DMS153 (cell line): ENCODE measurements around the gene CDH13.

ENCODE experiments used
- DNase-seq: peaks from one replicate; lab custom pipeline; 2025; lab: John Stamatoyannopoulos, UW

The CDH13 gene

GRCh38 chr16:83579436-83579835, 952.7 kb downstream of the CDH13 start:
- DNase-seq = no peak

GRCh38 chr16:83581082-83581481, 954.3 kb downstream of the CDH13 start:
- DNase-seq = no peak

DNA sequence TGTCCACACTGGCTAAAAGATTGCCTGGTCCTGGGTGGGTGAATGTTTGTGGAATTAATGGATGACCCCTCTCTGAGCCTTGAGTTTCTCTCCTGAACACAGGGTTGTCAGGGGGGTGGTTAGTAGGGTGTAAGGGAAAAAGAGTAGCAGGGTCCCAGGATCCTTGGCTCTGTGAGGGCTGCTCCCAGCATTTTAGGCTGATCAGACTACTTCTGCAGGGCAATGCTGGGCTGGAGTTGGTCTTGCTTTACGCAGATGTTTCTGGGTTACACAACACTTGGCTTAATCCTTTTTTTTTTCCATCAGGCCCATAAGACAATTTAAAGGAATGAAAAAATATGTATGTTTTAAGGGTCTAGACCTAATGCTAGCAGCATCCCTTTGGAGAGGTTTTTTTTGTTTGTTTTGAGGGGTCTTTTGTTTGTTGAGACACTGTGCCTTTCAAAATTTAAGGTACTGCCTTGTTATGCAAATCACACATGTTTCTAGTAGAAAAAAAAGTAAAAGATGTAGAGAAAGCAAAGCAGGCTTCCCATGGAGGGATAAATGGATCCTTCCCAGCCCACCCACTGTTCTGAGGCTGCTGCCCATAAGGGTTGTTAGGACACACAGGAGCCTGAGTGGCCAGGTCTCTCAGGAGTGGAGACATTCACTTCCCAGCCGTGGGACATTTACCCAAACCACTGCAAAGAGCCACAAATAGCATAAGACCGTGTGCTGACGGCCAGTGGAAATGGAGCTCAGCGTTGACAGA, 955.4 kb downstream of the CDH13 start:
- DNase-seq = no peak

DNA sequence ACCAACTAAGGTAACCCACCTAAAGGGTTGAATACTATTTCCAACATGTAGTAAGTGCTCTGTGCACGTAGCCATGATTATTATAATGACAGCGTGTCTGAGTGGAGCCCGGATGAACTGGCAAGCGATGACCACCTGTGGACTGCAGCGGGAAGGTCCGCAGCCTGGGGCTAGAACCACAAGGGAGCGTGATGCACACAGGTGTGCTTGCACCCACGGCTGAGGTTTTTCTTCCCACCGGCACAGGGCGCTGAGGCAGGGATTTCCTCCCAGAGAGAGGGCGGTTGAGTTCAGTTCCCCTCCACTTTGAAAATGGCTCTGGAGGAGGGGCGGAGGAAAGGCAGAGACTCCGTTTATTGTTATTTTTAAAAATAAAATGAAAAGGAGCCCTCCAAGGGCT, 959.3 kb downstream of the CDH13 start:
- DNase-seq = peak; percentile 65

GRCh38 chr16:83586461-83587200, 959.9 kb downstream of the CDH13 start:
- no peak for DNase-seq

DNA sequence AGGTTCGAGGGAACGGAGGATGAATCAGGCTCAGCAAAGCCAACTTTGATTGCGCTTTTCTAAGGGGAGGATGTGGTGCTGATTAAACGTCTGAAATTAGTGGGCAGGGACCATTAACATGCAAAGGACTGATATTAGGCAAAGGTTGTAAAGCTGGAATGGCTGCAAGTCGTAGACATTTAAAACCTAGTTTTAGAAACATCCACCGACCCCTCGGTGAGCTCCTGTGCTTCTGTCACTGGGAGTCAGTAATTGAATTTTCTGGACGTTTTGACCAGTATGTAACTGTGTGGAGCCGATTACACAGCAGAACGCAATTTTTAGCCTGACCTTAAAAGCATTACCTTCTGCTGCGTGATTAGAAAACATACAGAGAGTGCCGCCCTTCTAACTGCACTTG, 960.4 kb downstream of the CDH13 start:
- DNase-seq = no peak

DNA sequence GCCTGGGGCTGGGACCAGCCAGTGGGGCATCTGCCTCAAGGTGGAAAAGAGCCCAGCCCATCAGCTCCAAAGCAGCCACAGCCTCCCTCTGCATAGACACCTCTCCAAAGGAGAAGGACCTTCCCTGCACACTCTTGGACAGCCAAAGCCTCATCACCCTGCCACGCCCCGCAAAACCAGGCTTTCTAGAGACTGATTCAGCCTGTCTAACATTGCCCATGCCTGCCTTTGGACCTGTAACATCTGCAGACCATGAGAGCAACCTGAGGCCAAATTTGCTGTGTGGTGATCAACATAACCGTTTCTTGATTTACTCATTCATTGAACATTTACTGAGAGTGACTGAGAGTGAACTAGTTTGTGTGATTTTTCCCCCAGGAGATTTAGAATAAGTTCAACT, 961.3 kb downstream of the CDH13 start:
- DNase-seq = no peak

- DNase-seq = no peak
Measured at GRCh38 chr16:83589576-83589975, 962.8 kb downstream of the CDH13 start.

DNA sequence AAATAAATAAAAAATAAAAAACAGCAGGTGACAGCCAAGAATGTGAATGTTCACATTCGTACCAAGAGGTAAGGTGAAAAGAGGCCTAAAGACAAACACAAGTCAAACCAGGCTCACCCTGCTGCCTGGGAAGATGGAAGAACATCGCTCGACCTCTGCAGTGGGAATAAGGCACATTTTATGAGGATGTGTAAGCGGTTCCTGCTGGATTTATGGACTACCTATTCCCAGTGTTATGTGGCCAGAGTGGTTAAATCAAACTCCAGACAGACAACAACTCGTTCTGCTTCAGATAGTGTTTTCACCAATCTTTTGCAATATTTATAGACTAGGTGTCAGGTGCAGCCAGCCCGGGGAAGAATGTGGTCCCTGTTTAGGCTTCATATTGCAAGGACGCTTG, 966.0 kb downstream of the CDH13 start:
- no peak for DNase-seq

DNA sequence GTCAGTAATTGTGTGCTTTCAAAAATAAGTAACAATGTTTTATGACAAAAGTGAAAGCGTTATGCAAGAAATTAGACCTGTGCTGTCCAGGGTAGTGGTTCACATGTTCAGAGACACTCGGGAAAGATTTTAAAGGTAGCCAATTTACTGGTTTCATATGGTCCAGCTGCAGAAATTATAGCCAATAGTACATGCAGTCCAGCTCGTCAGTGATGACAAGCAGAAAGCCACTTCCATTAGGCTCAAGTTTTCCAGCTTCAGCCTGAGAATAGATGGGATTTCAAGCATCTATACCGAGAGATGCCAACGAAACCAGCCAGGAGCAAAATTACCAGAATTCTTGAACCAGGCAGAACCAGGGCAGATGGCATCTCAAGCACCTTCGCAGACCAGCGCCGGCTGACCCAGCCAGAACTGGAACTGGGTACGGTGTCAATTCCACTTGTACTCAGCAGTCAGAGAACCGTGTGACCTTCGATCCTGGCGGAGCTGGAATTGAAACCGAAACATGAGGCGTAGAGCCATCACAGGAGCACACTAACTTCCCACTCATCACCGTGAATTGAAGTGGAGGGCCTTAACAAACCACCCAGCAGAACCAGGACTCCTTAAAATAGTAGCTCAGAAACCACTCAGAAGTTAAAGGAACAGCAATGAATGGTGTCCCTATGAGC, 973.2 kb downstream of the CDH13 start:
- no peak for DNase-seq

- no peak for DNase-seq
Measured at GRCh38 chr16:83602761-83603722, 976.3 kb downstream of the CDH13 start.

DNA sequence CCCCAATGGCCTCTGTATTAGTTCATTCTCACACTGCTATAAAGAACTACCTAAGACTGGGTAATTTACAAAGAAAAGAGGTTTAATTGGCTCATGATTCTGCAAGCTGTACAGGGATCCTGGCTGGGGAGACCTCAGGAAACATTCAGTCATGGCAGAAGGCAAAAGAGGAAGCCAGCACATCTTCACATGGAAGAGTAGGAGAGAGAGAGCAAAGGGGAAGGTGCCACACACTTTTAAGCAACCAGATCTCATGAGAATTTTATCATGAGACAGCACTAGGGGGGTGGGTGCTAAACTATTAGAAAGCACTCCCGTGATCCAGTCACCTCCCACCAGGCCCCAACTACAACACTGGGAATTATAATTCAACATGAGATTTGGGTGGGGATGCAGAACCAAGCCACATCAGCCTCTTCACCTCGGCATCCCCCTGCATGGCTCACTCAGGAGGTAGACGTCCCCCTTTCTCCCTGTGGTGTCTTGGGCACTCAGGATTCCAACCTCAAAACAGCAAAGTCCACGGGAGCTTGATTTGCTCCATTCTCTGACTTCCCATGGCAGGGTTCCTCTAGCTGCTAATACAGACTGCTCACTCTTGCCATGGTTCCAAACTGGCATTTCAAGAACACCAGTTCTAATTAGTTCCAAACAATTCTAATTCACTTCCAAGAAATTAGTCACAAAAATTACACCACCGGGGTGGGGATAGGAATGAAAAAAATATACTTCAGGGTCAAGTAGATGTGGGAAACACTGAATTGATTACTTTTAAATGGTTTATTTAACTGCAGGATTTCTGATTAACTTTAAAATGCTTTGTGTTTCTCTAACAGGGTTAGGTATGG, 977.2 kb downstream of the CDH13 start:
- no peak for DNase-seq

GRCh38 chr16:83606486-83607030, 979.8 kb downstream of the CDH13 start:
- no peak for DNase-seq

DNA sequence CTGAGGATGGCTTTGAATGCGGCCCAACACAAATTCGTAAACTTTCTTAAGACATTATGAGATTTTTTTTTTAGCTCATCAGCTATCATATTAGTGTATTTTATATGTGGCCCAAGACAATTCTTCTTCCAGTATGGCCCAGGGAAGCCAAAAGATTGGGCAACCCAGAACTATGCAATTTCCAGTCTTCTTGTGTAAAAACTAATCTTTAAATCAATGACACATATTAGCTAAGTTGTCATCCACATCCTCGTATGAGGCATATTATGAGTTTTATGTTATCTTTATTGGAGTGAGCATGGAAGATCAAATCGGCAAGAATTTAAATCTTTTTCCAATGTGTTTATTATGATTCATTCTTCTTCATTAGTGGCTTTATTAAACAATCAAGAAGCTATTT, 982.4 kb downstream of the CDH13 start:
- no peak for DNase-seq

DNA sequence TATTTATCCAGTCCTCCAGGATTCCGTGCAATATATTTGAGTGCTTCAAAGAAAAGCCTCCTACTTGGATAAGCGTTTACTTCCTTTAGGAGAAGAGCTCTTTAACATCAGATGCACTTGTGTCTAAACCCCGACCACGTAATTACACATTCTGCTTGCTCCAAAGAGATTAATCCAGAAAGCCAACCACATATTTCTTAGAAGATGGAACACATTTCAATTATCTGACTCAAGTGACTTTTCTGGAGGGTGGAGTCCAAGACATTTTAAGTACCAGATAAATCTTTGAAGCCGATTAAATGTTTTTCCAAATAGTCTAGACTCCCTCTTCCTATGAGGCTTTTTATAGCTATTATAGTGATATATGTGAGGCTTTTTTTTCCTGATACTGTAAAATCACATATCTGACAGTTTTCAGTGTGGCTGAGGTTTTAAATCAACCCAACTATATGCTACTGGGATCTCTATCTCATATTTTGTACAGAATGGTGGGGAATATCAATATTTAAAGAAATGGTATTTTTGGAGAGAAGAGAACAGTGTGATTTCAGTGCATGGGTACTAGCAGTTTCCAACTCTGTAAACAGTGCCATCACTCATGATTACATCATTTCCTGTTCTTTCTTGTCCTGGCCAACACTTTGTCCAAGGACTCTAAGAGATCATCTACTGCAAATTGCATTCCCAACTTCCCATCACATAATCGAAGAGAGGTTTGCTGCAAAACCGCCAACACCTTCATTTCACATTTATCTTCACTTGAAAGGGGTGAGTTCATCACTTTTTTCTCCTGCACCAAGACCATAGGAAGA, 988.6 kb downstream of the CDH13 start:
- DNase-seq = peak; percentile 74

GRCh38 chr16:83615953-83616350, 989.2 kb downstream of the CDH13 start:
- no peak for DNase-seq

DNA sequence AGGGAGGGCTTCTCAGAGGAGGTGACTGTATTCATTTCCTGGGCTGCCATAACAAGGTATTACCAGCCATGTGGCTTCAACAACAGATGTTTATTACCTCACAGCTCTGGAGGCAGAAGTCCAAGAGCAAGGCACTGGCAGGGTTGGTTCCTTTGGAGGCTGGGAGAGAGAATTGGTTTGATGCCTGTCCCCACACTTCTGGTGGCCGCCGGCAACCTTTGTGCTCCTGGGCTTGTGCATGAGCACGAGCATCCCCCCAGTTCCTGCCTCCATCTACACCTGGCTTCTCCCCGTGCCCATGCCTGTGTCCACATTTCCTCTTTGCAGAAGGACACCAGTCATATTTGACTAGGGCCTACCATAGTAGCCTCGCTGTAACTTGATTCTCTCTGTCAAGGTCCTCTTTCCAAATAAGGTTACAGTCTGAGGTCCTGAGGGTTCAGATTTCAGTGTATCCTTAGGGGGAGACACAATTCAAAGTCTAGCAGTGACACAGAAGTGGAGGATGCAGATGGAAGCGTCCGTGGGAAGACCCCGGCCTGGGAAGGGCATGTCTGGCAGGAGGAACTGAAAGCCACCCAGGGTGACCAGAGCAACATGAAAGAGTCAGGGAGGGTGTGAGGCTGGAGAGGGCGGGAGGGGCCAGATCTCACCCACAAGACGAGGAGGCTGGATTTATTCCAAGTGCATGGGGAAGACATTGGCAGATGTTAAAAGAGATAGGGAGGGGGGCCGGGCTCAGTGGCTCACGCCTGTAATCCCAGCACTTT, 992.8 kb downstream of the CDH13 start:
- DNase-seq = peak; percentile 54

DNA sequence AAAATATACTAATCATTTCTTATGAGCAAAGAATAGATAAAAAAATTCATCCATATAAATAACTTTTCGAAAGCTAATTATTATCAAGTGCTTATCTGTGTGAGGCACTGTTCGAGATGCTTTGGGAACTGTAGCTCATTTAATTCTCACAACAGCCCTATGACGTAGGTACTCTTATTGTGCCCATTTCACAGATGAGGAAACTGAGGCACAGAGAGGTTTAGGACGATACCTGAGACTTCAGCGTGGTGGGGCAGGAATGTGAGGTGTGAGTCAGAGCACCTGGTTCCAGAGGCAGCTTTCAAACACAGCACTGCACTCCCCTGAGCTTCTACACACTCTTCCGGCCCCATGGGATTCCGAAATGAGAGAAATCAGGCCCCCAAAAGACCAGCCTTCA, 995.2 kb downstream of the CDH13 start:
- DNase-seq = no peak
